ENCODE measurements around the gene UCN2. TPM values are rescaled to one million over a fixed set of nuclear protein-coding genes. Genes with fewer than 3 reads are reported as not detected.

UCN2 gene
- total RNA-seq, 1 experiment from 2014 or later = not detected

DNA sequence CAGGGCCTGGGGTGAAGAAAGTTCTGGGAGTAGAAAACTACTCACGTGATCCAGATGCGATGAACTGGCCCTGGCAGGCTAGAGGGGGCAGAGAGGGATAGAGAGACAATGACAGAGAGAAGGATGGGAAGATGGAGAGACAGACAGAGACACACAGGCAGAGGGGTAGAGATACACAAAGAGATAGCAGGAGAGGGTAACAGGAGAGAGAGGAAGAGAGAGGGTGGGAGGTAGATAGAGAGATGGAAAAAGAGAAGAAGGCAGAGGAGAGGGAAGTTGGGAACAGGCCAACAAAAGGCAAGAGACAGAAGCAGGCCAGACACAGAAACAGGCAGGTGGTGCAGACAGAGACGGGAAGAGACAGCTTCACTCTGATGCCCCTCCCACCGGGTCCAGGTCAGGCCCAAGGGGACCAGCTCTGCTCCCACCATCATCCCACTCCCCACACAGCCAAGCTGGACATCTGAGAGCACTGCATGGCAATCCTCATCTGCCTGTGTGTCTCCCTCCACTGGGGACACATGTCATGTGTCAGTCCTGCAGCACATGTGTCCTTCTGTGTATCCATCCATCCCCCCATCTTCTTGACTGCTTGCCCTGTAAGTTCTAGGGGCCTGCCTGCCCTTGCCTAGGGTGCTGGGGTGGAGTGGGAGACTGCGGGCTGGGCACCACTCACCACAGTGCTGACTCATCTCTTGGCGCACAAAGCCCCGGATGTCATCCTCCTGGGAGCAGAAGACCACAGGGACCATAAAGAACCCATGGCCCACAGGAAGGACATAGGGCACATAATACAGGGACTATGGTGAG lies 2.2 kb upstream of the UCN2 start (continued):
- TF ChIP-seq, protein P1, sequence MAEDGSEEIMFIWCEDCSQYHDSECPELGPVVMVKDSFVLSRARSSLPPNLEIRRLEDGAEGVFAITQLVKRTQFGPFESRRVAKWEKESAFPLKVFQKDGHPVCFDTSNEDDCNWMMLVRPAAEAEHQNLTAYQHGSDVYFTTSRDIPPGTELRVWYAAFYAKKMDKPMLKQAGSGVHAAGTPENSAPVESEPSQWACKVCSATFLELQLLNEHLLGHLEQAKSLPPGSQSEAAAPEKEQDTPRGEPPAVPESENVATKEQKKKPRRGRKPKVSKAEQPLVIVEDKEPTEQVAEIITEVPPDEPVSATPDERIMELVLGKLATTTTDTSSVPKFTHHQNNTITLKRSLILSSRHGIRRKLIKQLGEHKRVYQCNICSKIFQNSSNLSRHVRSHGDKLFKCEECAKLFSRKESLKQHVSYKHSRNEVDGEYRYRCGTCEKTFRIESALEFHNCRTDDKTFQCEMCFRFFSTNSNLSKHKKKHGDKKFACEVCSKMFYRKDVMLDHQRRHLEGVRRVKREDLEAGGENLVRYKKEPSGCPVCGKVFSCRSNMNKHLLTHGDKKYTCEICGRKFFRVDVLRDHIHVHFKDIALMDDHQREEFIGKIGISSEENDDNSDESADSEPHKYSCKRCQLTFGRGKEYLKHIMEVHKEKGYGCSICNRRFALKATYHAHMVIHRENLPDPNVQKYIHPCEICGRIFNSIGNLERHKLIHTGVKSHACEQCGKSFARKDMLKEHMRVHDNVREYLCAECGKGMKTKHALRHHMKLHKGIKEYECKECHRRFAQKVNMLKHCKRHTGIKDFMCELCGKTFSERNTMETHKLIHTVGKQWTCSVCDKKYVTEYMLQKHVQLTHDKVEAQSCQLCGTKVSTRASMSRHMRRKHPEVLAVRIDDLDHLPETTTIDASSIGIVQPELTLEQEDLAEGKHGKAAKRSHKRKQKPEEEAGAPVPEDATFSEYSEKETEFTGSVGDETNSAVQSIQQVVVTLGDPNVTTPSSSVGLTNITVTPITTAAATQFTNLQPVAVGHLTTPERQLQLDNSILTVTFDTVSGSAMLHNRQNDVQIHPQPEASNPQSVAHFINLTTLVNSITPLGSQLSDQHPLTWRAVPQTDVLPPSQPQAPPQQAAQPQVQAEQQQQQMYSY (CRISPR knock-in tag; IDR thresholded peaks at IDR 0.05) = no peak
- TF ChIP-seq, protein P2, sequence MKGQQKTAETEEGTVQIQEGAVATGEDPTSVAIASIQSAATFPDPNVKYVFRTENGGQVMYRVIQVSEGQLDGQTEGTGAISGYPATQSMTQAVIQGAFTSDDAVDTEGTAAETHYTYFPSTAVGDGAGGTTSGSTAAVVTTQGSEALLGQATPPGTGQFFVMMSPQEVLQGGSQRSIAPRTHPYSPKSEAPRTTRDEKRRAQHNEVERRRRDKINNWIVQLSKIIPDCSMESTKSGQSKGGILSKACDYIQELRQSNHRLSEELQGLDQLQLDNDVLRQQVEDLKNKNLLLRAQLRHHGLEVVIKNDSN (CRISPR knock-in tag; IDR thresholded peaks at IDR 0.05) = no peak
- TF ChIP-seq, protein P3, sequence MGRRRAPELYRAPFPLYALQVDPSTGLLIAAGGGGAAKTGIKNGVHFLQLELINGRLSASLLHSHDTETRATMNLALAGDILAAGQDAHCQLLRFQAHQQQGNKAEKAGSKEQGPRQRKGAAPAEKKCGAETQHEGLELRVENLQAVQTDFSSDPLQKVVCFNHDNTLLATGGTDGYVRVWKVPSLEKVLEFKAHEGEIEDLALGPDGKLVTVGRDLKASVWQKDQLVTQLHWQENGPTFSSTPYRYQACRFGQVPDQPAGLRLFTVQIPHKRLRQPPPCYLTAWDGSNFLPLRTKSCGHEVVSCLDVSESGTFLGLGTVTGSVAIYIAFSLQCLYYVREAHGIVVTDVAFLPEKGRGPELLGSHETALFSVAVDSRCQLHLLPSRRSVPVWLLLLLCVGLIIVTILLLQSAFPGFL (CRISPR knock-in tag; IDR thresholded peaks at IDR 0.05; ENCODE audit: borderline replicate concordance) = no peak
- TF ChIP-seq, protein P4, sequence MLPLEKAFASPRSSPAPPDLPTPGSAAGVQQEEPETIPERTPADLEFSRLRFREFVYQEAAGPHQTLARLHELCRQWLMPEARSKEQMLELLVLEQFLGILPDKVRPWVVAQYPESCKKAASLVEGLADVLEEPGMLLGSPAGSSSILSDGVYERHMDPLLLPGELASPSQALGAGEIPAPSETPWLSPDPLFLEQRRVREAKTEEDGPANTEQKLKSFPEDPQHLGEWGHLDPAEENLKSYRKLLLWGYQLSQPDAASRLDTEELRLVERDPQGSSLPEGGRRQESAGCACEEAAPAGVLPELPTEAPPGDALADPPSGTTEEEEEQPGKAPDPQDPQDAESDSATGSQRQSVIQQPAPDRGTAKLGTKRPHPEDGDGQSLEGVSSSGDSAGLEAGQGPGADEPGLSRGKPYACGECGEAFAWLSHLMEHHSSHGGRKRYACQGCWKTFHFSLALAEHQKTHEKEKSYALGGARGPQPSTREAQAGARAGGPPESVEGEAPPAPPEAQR (CRISPR knock-in tag; IDR thresholded peaks at IDR 0.05) = no peak
- no peak for TF ChIP-seq JUN (CRISPR knock-in tag; IDR thresholded peaks at IDR 0.05)

DNA sequence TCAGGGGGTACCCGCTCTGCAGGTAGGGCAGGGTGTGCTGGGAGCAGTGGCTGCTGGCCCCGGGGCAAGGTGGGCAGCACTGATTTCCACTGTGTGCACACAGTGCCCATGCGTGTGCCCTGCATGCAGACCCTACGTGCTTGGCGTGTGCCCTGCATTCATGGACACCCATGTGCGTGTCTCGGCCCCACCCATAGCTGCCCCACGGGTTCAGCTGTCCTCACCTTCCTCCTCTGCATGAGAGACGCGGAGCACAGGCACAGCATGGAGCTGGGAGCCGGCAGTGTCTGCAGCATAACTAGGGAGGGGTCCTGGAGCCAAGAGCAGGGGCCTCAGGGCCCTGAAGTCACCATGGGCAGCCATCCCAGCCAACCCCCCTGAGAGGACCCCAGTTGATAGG lies 1.6 kb upstream of the UCN2 start:
- ChIA-PET POLR2A (no interaction called here), CTCF (no interaction called here)
- ATAC-seq = no peak
- DNase-seq (ENCODE audit: low spot score) = no peak
- Mint-ChIP-seq H3K27me3 (ENCODE audit: low read depth) (no peaks in the 10 kb centered on the region), H3K4me1 (peaks cover 26% of the 10 kb centered on the region), H3K9me3 (no peaks in the 10 kb centered on the region), H3K27ac (no peak overlapping the region), H3K4me3 (no peak overlapping the region), H3K36me3 (no peaks in the 10 kb centered on the region)
- TF ChIP-seq RELA (CRISPR knock-in tag; IDR thresholded peaks at IDR 0.05; ENCODE audit: borderline replicate concordance) (no peak), ZNF423 (CRISPR knock-in tag; IDR thresholded peaks at IDR 0.05) (no peak), ESRRA (CRISPR knock-in tag; IDR thresholded peaks at IDR 0.05; ENCODE audit: borderline replicate concordance) (no peak), SMAD4 (CRISPR knock-in tag; IDR thresholded peaks at IDR 0.05) (no peak), HMGA2 (CRISPR knock-in tag; IDR thresholded peaks at IDR 0.05) (no peak), MYBL2 (CRISPR knock-in tag; IDR thresholded peaks at IDR 0.05) (no peak), FOXJ3 (CRISPR knock-in tag; IDR thresholded peaks at IDR 0.05; ENCODE audit: borderline replicate concordance) (no peak), ZNF416 (CRISPR knock-in tag; IDR thresholded peaks at IDR 0.05) (no peak), FOXP1 (CRISPR knock-in tag; IDR thresholded peaks at IDR 0.05; ENCODE audit: borderline replicate concordance) (no peak), NFE2L1 (CRISPR knock-in tag; IDR thresholded peaks at IDR 0.05) (no peak), OVOL2 (CRISPR knock-in tag; IDR thresholded peaks at IDR 0.05; ENCODE audit: borderline replicate concordance) (no peak), ZNF317 (CRISPR knock-in tag; IDR thresholded peaks at IDR 0.05; ENCODE audit: borderline replicate concordance, low read depth) (no peak)
- TF ChIP-seq, protein P5, sequence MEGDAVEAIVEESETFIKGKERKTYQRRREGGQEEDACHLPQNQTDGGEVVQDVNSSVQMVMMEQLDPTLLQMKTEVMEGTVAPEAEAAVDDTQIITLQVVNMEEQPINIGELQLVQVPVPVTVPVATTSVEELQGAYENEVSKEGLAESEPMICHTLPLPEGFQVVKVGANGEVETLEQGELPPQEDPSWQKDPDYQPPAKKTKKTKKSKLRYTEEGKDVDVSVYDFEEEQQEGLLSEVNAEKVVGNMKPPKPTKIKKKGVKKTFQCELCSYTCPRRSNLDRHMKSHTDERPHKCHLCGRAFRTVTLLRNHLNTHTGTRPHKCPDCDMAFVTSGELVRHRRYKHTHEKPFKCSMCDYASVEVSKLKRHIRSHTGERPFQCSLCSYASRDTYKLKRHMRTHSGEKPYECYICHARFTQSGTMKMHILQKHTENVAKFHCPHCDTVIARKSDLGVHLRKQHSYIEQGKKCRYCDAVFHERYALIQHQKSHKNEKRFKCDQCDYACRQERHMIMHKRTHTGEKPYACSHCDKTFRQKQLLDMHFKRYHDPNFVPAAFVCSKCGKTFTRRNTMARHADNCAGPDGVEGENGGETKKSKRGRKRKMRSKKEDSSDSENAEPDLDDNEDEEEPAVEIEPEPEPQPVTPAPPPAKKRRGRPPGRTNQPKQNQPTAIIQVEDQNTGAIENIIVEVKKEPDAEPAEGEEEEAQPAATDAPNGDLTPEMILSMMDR (IDR thresholded peaks at IDR 0.05) = no peak
- TF ChIP-seq, protein P6, sequence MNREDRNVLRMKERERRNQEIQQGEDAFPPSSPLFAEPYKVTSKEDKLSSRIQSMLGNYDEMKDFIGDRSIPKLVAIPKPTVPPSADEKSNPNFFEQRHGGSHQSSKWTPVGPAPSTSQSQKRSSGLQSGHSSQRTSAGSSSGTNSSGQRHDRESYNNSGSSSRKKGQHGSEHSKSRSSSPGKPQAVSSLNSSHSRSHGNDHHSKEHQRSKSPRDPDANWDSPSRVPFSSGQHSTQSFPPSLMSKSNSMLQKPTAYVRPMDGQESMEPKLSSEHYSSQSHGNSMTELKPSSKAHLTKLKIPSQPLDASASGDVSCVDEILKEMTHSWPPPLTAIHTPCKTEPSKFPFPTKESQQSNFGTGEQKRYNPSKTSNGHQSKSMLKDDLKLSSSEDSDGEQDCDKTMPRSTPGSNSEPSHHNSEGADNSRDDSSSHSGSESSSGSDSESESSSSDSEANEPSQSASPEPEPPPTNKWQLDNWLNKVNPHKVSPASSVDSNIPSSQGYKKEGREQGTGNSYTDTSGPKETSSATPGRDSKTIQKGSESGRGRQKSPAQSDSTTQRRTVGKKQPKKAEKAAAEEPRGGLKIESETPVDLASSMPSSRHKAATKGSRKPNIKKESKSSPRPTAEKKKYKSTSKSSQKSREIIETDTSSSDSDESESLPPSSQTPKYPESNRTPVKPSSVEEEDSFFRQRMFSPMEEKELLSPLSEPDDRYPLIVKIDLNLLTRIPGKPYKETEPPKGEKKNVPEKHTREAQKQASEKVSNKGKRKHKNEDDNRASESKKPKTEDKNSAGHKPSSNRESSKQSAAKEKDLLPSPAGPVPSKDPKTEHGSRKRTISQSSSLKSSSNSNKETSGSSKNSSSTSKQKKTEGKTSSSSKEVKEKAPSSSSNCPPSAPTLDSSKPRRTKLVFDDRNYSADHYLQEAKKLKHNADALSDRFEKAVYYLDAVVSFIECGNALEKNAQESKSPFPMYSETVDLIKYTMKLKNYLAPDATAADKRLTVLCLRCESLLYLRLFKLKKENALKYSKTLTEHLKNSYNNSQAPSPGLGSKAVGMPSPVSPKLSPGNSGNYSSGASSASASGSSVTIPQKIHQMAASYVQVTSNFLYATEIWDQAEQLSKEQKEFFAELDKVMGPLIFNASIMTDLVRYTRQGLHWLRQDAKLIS (CRISPR knock-in tag; IDR thresholded peaks at IDR 0.05; ENCODE audit: borderline replicate concordance) = no peak
